ENCODE measurements around the gene TRAPPC6A. TPM values are rescaled to one million over a fixed set of nuclear protein-coding genes. Genes with fewer than 3 reads are reported as not detected.

The TRAPPC6A gene
- total and polyA plus RNA-seq, 2 of the 4 experiments (the other 2 are of a cell fraction), result 4.1 to 13.4 TPM

- Histone ChIP-seq H4K8ac (ENCODE audit: low read depth in 2 of 2, low read length in 2 of 2) (no peak overlapping the region), H2AK9ac (replicated peaks; ENCODE audit: low read depth, low read length, poor library complexity) (peak overlapping the region; percentile 65), H3K79me1 (ENCODE audit: low read depth in 1 of 2, low read length in 2 of 2) (peaks cover 22 to 48% of the 10 kb centered on the region in 2 experiments; a peak in 3 of 4 replicates), H4K5ac (ENCODE audit: low read depth, low read length) (no peak overlapping the region), H2BK5ac (ENCODE audit: low read depth, low read length, poor library complexity, severe bottlenecking) (no peak overlapping the region), H3K4me1 (ENCODE audit: control insufficient read depth, insufficient read depth, low read length) (0 out of 2 replicates have a peak, but pooled peaks cover 2% of the 10 kb centered on the region), H3K27ac (ENCODE audit: insufficient read depth, low read length) (no peak overlapping the region), H3K9me1 (ENCODE audit: insufficient read depth, low read length) (peaks cover 4% of the 10 kb centered on the region; the same call in 1 of the 2 replicates), H2BK15ac (ENCODE audit: low read depth, low read length) (no peak overlapping the region), H2AFZ (replicated peaks; ENCODE audit: low read length, poor library complexity) (no peak overlapping the region), H4K20me1 (ENCODE audit: insufficient read depth, low read length) (peaks cover 28% of the 10 kb centered on the region), H3K56ac (ENCODE audit: extremely low read depth, insufficient read depth, low read length) (no peak overlapping the region), H2AK5ac (ENCODE audit: low read depth, low read length) (no peak overlapping the region), H3K36me3 (ENCODE audit: control insufficient read depth, insufficient read depth, low read length) (peaks cover 29% of the 10 kb centered on the region), H3K18ac (ENCODE audit: low read depth, low read length) (no peak overlapping the region), H3K27me3 (ENCODE audit: control insufficient read depth, insufficient read depth, low read length) (no peaks in the 10 kb centered on the region), H3K9me3 (ENCODE audit: control insufficient read depth, insufficient read depth, low read length) (no peaks in the 10 kb centered on the region), H3K4me2 (ENCODE audit: low read depth, low read length) (no peak overlapping the region), H3K9ac (ENCODE audit: low read depth, low read length) (no peak overlapping the region), H2BK120ac (ENCODE audit: low read depth, low read length) (no peak overlapping the region), H3K4me3 (ENCODE audit: insufficient read depth, low read depth, low read length) (no peak overlapping the region), H3K23ac (ENCODE audit: low read depth, low read length) (no peak overlapping the region), H3K14ac (replicated peaks; ENCODE audit: low read depth, low read length) (no peak overlapping the region), H4K91ac (ENCODE audit: insufficient read depth, low read depth, low read length) (no peak overlapping the region), H2BK20ac (ENCODE audit: low read depth, low read length) (no peak overlapping the region), H3K4ac (ENCODE audit: low read depth, low read length) (no peak overlapping the region)
- ATAC-seq (ENCODE audit: low read depth) (no peak), DNase-seq (no peak)
- in situ Hi-C loops (cut with MboI; ENCODE audit: low sequenced_read_pairs) (no loop called here), dilution Hi-C loops (cut with HindIII; ENCODE audit: low sequenced_read_pairs, unreplicated experiment) (no loop called here), intact Hi-C loops (cut with micrococcal nuclease) (no loop called here)
- 88% methylated on average over 9 of the region's 24 CpGs; no CpG with 5 or more reads in 1 of the 2 experiments for WGBS, 2 experiments (ENCODE audit: extremely low coverage in 2 of 2, insufficient read length in 1 of 2)
- CTCF ChIA-PET, result no interaction called here
- POLR2A ChIA-PET (ENCODE audit: unreplicated experiment), result no interaction called here
- no TSS peak for BruUV-seq (replicated peaks)
- TF ChIP-seq MAZ (IDR thresholded peaks at IDR 0.05; ENCODE audit: borderline replicate concordance, low read depth, low read length) (no peak), RFX5 (IDR thresholded peaks at IDR 0.05; ENCODE audit: low read depth, low read length) (no peak), CHD1 (IDR thresholded peaks at IDR 0.05; ENCODE audit: low read depth, low read length) (no peak), SMC3 (IDR thresholded peaks at IDR 0.05; ENCODE audit: low read depth, low read length) (no peak), FOS (IDR thresholded peaks at IDR 0.05; ENCODE audit: low read depth, low read length) (no peak), CEBPB (IDR thresholded peaks at IDR 0.05; ENCODE audit: low read depth, low read length) (no peak), ELK1 (IDR thresholded peaks at IDR 0.05; ENCODE audit: borderline replicate concordance, low read depth, low read length) (no peak), MXI1 (IDR thresholded peaks at IDR 0.05; ENCODE audit: borderline replicate concordance, low read depth, low read length) (no peak), BHLHE40 (IDR thresholded peaks at IDR 0.05; ENCODE audit: low read depth, low read length) (no peak), POLR2A (IDR thresholded peaks at IDR 0.05; ENCODE audit: low read depth, low read length) (no peak), RCOR1 (IDR thresholded peaks at IDR 0.05; ENCODE audit: insufficient replicate concordance, low read length) (no peak), MAFK (IDR thresholded peaks at IDR 0.05; ENCODE audit: low read depth, low read length) (no peak), RAD21 (IDR thresholded peaks at IDR 0.05; ENCODE audit: low read length) (no peak)
- TF ChIP-seq, protein P1, sequence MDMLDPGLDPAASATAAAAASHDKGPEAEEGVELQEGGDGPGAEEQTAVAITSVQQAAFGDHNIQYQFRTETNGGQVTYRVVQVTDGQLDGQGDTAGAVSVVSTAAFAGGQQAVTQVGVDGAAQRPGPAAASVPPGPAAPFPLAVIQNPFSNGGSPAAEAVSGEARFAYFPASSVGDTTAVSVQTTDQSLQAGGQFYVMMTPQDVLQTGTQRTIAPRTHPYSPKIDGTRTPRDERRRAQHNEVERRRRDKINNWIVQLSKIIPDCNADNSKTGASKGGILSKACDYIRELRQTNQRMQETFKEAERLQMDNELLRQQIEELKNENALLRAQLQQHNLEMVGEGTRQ (IDR thresholded peaks at IDR 0.05; ENCODE audit: low read depth, low read length), result no peak
- TF ChIP-seq, protein P2, sequence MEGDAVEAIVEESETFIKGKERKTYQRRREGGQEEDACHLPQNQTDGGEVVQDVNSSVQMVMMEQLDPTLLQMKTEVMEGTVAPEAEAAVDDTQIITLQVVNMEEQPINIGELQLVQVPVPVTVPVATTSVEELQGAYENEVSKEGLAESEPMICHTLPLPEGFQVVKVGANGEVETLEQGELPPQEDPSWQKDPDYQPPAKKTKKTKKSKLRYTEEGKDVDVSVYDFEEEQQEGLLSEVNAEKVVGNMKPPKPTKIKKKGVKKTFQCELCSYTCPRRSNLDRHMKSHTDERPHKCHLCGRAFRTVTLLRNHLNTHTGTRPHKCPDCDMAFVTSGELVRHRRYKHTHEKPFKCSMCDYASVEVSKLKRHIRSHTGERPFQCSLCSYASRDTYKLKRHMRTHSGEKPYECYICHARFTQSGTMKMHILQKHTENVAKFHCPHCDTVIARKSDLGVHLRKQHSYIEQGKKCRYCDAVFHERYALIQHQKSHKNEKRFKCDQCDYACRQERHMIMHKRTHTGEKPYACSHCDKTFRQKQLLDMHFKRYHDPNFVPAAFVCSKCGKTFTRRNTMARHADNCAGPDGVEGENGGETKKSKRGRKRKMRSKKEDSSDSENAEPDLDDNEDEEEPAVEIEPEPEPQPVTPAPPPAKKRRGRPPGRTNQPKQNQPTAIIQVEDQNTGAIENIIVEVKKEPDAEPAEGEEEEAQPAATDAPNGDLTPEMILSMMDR (conservative IDR thresholded peaks at IDR 0.05; ENCODE audit: low read depth, low read length), result no peak
Measured at GRCh38 chr19:45139286-45140143, 38.5 kb downstream of the TRAPPC6A start.

Data from IMR-90 (cell line).